Activated naive CD8-positive, alpha-beta T cell treated with anti-CD3 and anti-CD28 coated beads, Interleukin-2, amount 50 U/mL, for 24 hours (primary cell): ENCODE data around the gene FAM117B.

Experiments
- ATAC-seq: fragments of 150-1000 bp; cut with Tn5 transposase; one replicate; pipeline ENCODE4 v1.10.0; 2021
- DNase-seq: peaks from one replicate; pipeline ENCODE4 v3.0.0; 2021
- H3K27ac Mint-ChIP-seq: one replicate; pipeline ENCODE4 v1.8.0; 2021; ENCODE audit warnings: mild to moderate bottlenecking, mixed read lengths
- H3K27me3 Mint-ChIP-seq: one replicate; pipeline ENCODE4 v1.8.0; 2021; ENCODE audit warnings: mixed read lengths
- H3K36me3 Mint-ChIP-seq: one replicate; pipeline ENCODE4 v1.8.0; 2021; ENCODE audit warnings: low read depth, mixed read lengths
- H3K4me1 Mint-ChIP-seq: one replicate; pipeline ENCODE4 v1.8.0; 2021; ENCODE audit warnings: mixed read lengths
- H3K4me3 Mint-ChIP-seq: one replicate; pipeline ENCODE4 v1.8.0; 2021; ENCODE audit warnings: mild to moderate bottlenecking, moderate library complexity, mixed read lengths
- H3K9me3 Mint-ChIP-seq: one replicate; pipeline ENCODE4 v1.8.0; 2021; ENCODE audit warnings: mixed read lengths

Gene FAM117B

DNA sequence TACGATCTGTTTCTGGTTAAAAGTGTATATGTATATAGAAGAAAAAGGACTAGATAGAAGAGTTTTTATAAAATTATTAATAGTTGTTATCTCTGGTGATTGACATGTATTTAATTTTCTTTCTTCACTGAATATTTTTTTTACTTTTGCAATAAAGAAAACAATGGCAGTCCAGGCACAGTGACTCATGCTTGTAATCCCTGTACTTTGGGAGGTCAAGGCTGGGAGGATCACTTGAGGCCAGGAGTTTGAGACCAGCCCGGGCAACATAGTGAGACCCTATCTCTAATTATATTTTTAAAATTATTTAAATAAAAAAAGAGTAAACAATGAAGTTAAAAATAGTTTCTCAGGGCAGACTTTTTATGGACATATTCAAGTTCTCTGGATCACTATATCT, 114.7 kb downstream of the FAM117B start:
- Mint-ChIP-seq H3K9me3 (peaks cover 19% of the 10 kb centered on the region), H3K4me3 (no peak overlapping the region), H3K27ac (no peak overlapping the region), H3K27me3 (no peaks in the 10 kb centered on the region), H3K36me3 (peaks cover 19% of the 10 kb centered on the region), H3K4me1 (peaks cover 42% of the 10 kb centered on the region)
- DNase-seq = no peak
- ATAC-seq = no peak

DNA sequence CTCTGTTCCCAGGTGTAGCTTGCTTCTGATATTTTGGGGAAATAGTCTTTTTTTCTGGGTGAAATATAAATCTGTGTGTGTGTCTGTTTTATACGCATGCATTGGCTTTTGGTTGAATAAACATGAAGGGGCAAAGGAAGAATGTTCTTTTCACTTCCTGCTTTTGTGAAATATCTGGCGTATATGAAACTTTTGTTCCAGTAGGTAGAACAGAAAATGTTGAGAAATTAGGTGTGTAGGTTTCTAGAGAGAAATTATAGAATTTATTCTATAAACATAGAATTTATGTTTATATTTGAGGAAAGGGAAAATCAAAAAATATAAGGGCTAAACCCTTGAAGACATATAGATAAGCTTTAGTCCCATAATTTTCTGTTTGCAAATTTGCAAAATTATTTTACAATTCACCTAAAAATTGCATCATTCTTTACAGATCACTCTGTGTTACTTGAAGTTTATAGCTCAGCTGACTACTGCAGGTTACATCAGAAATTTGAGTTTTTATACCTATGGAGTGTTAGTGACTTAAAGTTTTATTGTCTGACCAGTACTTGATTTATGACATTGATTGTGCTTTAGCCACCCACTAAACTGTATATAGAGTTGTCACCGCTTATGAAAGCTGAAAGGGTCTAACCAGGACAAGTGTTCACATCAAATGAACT, 116.1 kb downstream of the FAM117B start:
- peak overlapping the region; percentile 13 for H3K4me3 Mint-ChIP-seq
- peak overlapping the region; percentile 78 for H3K27ac Mint-ChIP-seq
- peaks cover 14% of the 10 kb centered on the region for H3K36me3 Mint-ChIP-seq
- H3K27me3 Mint-ChIP-seq = no peaks in the 10 kb centered on the region
- H3K4me1 Mint-ChIP-seq = peaks cover 41% of the 10 kb centered on the region
- ATAC-seq (no peak), DNase-seq (no peak)
- peaks cover 14% of the 10 kb centered on the region for H3K9me3 Mint-ChIP-seq

DNA sequence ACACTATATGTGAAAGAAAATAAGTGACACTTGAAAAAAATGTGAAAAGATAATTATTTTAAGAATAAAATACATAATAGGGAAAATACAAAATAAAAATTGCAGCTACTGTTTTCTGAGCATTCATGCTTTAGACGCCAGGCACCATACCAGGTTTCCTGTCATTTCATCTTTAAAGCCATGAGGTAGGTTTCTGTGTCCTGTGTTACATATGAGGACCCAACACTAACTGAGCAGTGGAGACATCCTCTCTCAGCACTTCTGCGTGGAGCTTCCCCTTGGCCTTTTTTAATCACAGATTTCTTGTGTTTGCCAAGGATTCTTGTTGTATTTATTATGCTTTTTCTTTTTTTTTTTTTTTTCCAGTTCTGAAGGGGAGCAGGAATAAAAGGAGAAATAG, 117.3 kb downstream of the FAM117B start:
- ATAC-seq = no peak
- H3K4me1 Mint-ChIP-seq = peaks cover 41% of the 10 kb centered on the region
- H3K9me3 Mint-ChIP-seq = peaks cover 8% of the 10 kb centered on the region
- H3K4me3 Mint-ChIP-seq = no peak overlapping the region
- H3K36me3 Mint-ChIP-seq = peaks cover 15% of the 10 kb centered on the region
- H3K27me3 Mint-ChIP-seq = no peaks in the 10 kb centered on the region
- H3K27ac Mint-ChIP-seq = peak overlapping the region; percentile 71
- DNase-seq = no peak

DNA sequence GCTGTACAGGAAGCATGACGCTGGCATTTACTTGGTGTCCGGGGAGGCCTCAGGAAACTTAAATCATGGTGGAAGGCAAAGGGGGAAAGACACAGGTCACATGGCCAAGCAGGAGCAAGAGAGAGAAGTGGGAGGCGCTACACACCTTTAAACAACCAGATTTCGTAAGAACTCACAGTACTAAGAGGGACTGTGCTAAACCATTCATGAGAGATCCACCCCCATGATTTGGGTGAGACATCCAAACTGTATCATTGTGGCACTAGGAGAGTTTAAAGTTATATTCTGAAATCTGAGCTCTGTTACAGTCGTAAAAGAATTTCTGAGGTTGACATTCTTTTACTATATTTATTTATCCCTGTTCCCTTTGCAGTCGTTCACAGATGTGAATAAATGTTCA, 120.2 kb downstream of the FAM117B start:
- Mint-ChIP-seq H3K9me3 (peaks cover 6% of the 10 kb centered on the region), H3K36me3 (peaks cover 19% of the 10 kb centered on the region), H3K27me3 (no peaks in the 10 kb centered on the region), H3K4me3 (no peak overlapping the region), H3K4me1 (peaks cover 37% of the 10 kb centered on the region), H3K27ac (no peak overlapping the region)
- DNase-seq = no peak
- ATAC-seq = no peak

DNA sequence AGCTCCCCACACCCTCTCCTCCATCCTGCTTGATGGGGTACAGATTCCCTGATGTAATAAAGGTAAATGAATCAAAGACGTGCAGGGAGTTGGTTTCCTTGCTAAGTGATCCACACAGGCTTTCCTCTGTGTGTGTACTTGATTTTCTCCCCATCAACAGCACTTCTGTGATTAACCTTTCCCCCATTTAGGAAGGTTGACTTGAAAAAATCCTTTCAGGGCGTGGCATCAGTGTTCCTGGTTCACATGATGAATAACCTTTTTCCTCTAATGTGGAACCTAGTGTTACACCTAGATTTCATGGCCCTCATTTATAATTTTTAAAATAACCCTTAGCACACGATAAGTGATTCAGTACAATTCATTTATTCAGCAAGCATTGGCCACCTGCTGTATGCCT, 121.8 kb downstream of the FAM117B start:
- DNase-seq (no peak), ATAC-seq (no peak)
- peaks cover 19% of the 10 kb centered on the region for H3K36me3 Mint-ChIP-seq
- no peaks in the 10 kb centered on the region for H3K27me3 Mint-ChIP-seq
- peaks cover 6% of the 10 kb centered on the region for H3K9me3 Mint-ChIP-seq
- H3K4me1 Mint-ChIP-seq = peaks cover 27% of the 10 kb centered on the region
- no peak overlapping the region for H3K4me3 Mint-ChIP-seq
- H3K27ac Mint-ChIP-seq = no peak overlapping the region

DNA sequence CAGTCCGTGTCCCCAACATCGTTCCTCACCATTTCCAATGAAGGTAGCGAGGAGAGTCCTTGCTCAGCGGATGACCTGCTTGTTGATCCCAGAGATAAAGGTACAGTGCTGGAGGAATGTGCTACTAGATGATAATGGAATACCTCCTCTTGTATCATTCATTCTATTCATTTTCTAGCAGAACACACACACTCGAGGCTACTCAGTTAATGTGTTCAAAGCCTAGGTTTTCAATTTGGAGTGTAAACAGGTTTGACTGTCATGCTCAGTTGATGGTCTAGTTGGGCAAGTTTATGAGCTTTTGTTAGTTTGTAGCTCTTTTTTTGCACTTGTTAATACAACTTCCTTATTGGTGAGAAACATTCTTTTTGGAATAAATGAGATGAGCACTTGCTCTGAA, 122.6 kb downstream of the FAM117B start:
- no peak overlapping the region for H3K4me3 Mint-ChIP-seq
- H3K4me1 Mint-ChIP-seq = peaks cover 26% of the 10 kb centered on the region
- DNase-seq (no peak), ATAC-seq (no peak)
- H3K27me3 Mint-ChIP-seq = no peaks in the 10 kb centered on the region
- peaks cover 19% of the 10 kb centered on the region for H3K36me3 Mint-ChIP-seq
- no peak overlapping the region for H3K27ac Mint-ChIP-seq
- H3K9me3 Mint-ChIP-seq = peaks cover 6% of the 10 kb centered on the region

DNA sequence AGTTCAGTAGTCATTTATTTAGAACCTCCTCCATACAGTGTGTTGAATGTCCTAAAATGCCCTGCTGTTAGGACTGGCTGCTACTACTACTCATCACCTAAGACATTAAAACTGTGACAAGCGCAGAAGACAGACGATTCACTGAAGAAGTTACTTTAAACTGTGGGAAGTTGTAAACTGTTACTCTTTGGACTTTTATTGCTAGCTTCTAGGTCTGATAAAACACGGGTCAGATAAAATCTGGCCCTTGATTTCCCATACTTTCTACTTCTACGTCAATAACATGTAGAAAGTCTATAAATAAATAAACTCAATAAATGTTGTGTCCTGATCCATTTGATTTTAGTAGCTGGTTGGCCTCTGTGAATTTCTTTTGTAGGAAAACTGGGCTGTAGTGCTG, 123.4 kb downstream of the FAM117B start:
- ATAC-seq (no peak), DNase-seq (no peak)
- Mint-ChIP-seq H3K4me1 (peaks cover 30% of the 10 kb centered on the region), H3K36me3 (peaks cover 21% of the 10 kb centered on the region), H3K27ac (no peak overlapping the region), H3K27me3 (no peaks in the 10 kb centered on the region), H3K4me3 (no peak overlapping the region), H3K9me3 (peaks cover 6% of the 10 kb centered on the region)

DNA sequence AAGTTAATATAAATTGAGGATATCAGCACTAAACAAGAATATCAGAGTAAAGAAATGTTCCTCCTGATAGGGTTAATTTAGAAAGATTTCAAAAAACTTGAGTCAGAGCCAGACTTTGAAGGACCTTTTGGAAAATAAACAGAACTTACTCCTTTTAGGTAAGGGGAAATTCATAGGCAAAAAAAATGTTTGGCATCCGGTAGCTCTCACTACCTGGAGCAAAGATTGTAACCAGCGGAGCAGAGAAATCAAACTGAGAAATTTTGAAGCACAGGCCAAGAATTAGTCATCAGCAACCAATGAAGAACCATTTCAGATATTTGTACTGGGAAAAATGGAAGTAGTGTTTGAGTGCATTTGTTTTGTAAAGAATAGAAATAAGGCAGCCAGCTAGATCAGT, 123.8 kb downstream of the FAM117B start:
- Mint-ChIP-seq H3K27ac (no peak overlapping the region), H3K9me3 (peaks cover 6% of the 10 kb centered on the region), H3K27me3 (no peaks in the 10 kb centered on the region), H3K4me1 (peaks cover 30% of the 10 kb centered on the region), H3K4me3 (no peak overlapping the region), H3K36me3 (peaks cover 16% of the 10 kb centered on the region)
- ATAC-seq = no peak
- no peak for DNase-seq

DNA sequence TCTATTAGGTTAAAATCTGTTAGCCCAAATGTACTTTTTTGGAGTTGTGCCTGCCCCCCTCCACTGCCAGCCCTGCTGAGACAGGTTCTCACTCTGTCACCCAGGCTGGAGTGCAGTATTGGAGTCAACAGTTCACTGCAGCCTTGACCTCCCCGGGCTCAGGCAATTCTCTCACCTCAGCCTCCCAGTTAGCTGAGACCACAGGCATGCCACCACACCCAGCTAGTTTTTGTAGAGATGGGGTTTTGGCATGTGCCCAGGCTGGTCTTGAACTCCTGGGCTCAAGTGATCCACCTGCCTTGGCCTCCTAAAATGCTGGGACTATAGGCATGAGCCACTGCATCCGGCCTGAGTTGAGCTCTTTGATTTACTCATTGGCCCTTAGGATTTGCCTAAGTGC, 126.1 kb downstream of the FAM117B start:
- Mint-ChIP-seq H3K4me3 (no peak overlapping the region), H3K4me1 (peaks cover 33% of the 10 kb centered on the region), H3K27ac (peak overlapping the region; percentile 21), H3K9me3 (no peaks in the 10 kb centered on the region), H3K36me3 (peaks cover 18% of the 10 kb centered on the region), H3K27me3 (no peaks in the 10 kb centered on the region)
- DNase-seq (no peak), ATAC-seq (no peak)

DNA sequence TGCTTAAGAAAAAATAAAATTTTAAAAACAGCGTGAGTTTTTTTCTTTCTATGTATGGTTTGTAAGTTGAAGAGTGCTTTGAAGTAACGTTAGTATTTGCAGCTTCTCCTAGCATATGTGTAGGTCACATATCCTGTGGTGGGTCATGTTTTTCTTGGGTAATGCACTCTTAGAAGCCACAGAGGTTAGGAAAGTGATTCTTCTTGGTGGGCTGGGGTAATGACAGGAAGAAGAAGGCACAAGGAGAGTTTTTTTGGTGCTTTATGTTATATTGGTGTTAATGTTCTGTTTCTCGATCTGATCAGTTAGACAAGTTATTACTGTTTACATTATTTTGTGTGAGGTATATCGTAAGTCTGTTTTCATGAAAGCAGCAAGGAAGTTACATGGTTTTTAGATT, 127.8 kb downstream of the FAM117B start:
- Mint-ChIP-seq H3K4me3 (peak overlapping the region; percentile 76), H3K4me1 (peaks cover 33% of the 10 kb centered on the region), H3K27ac (peak overlapping the region; percentile 93), H3K36me3 (peaks cover 11% of the 10 kb centered on the region), H3K9me3 (no peaks in the 10 kb centered on the region), H3K27me3 (no peaks in the 10 kb centered on the region)
- DNase-seq = no peak
- ATAC-seq = peak; percentile 86

DNA sequence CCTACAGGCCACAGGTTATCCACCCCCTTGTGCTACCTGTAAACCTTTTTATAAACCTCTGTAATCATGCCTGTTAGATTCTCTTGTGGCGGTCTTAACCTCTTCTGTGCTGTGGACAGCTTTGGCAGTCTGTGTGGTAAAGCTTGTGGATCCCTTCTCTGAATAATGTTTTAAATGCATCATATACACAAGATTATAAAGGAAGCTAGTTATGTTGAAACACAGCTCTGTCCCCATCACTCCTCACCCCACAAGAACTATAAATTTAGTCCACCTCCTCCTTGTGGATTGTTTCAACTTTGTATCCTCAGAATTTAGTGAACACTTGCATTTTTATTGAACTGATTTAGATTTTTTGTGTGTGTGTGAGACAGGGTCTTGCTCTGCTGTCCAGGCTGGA, 129.1 kb downstream of the FAM117B start:
- Mint-ChIP-seq H3K4me3 (peak overlapping the region; percentile 76), H3K9me3 (no peaks in the 10 kb centered on the region), H3K27me3 (no peaks in the 10 kb centered on the region), H3K36me3 (peaks cover 14% of the 10 kb centered on the region), H3K27ac (peak overlapping the region; percentile 93), H3K4me1 (peaks cover 38% of the 10 kb centered on the region)
- DNase-seq (no peak), ATAC-seq (no peak)

DNA sequence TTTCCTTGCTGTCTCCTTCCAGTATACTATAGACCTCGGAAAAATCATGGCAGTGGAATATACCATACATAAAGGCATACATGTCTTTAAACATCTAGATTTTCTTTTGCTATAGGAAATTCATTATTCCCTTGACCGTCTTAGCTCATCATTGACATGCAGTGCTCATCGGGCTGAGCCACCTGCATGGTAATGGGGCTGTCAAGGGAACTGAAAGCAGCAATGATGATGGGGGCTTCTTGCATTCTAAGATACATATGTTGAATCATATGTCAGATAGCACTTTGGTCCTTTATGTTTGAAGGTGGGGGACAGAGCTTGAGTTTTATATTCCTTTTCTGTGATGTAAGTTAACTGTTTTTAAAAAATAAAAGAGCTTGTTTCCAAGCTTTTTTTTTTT, 130.2 kb downstream of the FAM117B start:
- Mint-ChIP-seq H3K27me3 (no peaks in the 10 kb centered on the region), H3K4me3 (no peak overlapping the region), H3K27ac (no peak overlapping the region), H3K4me1 (peaks cover 49% of the 10 kb centered on the region), H3K36me3 (peaks cover 16% of the 10 kb centered on the region), H3K9me3 (no peaks in the 10 kb centered on the region)
- no peak for DNase-seq
- no peak for ATAC-seq

DNA sequence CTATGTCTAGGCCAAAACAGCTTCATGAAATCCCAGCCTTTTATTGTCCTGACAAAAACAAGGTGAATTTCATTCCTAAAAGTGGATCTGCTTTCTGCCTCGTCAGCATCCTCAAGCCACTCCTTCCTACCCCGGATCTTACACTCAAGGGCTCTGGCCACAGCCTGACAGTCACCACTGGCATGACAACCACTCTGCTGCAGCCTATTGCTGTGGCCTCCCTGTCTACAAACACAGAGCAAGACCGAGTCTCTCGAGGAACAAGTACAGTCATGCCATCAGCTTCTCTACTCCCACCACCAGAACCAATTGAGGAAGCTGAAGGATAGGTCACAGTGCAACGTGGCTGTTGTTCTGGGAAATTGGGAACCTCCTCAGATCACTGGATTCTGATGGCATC, 130.7 kb downstream of the FAM117B start:
- Mint-ChIP-seq H3K4me3 (no peak overlapping the region), H3K9me3 (no peaks in the 10 kb centered on the region), H3K36me3 (peaks cover 17% of the 10 kb centered on the region), H3K4me1 (peaks cover 48% of the 10 kb centered on the region), H3K27me3 (no peaks in the 10 kb centered on the region), H3K27ac (peak overlapping the region; percentile 32)
- ATAC-seq = no peak
- no peak for DNase-seq

DNA sequence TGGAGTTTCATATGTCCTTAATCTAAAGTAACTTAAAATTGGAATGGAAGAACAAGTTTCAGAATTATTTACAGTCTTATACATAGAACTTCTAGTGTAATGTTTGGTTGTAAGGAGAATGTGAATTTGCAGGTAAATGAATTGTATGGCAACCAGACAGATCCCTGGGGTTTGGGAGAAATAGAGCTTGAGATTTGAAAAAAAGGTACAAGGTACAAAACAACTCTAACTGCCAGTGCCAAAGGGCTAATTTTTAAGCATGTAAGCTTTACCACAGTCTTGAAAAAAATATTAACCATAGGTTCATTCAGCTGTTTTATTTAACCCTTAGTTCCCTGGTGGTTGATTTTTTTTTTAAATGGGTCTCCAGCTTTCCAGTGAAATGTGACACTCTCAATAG, 133.5 kb downstream of the FAM117B start:
- ATAC-seq (no peak), DNase-seq (no peak)
- H3K27ac Mint-ChIP-seq = peak overlapping the region; percentile 3
- peaks cover 31% of the 10 kb centered on the region for H3K4me1 Mint-ChIP-seq
- H3K36me3 Mint-ChIP-seq = peaks cover 17% of the 10 kb centered on the region
- no peaks in the 10 kb centered on the region for H3K27me3 Mint-ChIP-seq
- no peaks in the 10 kb centered on the region for H3K9me3 Mint-ChIP-seq
- no peak overlapping the region for H3K4me3 Mint-ChIP-seq

DNA sequence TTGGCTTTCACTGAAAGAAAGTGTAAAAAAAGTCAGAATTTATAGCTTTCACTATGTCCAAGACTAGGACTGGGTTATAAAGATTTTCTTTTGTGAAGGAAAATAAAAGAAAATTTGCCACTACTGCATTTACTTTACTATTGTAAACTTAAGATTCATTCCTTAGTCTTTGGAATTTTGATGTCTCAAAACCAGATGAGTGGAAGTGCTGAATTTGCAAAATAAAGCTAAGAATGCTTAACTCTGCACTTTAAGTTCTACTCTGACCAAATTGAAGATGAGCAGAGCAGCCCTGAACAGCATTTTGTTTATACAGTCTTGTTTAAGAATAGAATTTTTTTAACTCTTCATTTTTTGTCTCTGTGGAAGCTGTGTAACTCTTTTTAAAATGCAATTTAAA, 134.4 kb downstream of the FAM117B start:
- H3K36me3 Mint-ChIP-seq = peaks cover 17% of the 10 kb centered on the region
- H3K4me1 Mint-ChIP-seq = peaks cover 23% of the 10 kb centered on the region
- no peaks in the 10 kb centered on the region for H3K9me3 Mint-ChIP-seq
- H3K4me3 Mint-ChIP-seq = no peak overlapping the region
- no peaks in the 10 kb centered on the region for H3K27me3 Mint-ChIP-seq
- ATAC-seq (no peak), DNase-seq (no peak)
- no peak overlapping the region for H3K27ac Mint-ChIP-seq

DNA sequence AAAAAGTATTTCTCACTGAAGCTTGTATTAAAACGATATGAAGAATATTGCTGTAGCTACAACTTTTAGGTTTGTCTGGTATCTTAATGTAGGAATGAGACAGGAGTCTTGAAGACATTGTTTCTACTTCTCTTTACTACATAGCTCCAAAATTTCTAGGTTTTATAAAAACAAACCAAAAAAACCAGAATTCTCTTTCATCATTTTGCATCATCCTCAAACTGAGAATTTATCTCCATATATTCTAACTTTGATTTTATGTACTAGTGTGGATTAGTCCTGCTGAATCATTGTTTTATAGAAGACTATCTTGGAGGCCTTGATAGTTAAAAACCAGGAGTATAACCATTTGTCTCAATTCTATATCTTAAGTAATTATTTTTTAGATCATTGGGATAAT, 136.6 kb downstream of the FAM117B start:
- Mint-ChIP-seq H3K4me1 (peaks cover 16% of the 10 kb centered on the region), H3K27ac (no peak overlapping the region), H3K36me3 (peaks cover 16% of the 10 kb centered on the region), H3K9me3 (no peaks in the 10 kb centered on the region), H3K4me3 (no peak overlapping the region), H3K27me3 (no peaks in the 10 kb centered on the region)
- ATAC-seq (no peak), DNase-seq (no peak)
